GM18951 (cell line): Measurements from ENCODE around the gene CDK6.

Experiments
- POLR2A ChIP-seq: IDR thresholded peaks from 4 replicates; pipeline ENCODE4 v1.6.1; 2011; ENCODE audit warnings: mild to moderate bottlenecking; ENCODE audit not compliant: insufficient read length, insufficient read depth; ENCODE audit errors: extremely low read depth
- in situ Hi-C: fragments of 300-500 bp; cut with MboI; formaldehyde crosslinking; loops from one replicate; pipeline ENCODE4 v1.12.0; 2022; ENCODE audit warnings: low sequenced_read_pairs, mixed read lengths, inconsistent platforms; ENCODE audit not compliant: unreplicated experiment

The CDK6 gene

DNA sequence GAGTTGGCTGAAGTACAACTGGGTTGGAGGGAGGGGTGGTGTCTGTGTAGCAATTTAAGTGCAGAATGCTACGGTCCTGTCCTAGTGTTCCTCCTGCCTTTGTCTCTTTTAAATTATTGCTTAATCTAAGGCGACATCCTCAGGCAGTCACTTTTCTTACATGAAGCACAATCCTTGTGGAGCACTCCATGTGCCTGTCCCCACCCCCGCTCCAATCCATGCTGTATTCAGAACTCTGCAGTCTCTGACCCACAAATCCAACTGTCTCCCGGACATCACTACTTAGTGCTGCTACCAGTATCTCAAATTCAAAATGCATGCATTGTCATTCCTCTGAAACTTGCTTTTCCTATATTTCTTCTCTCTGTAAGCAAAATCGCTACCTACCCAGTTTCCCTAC is 154.7 kb downstream of the CDK6 start:
- in situ Hi-C loops: no loop called here
- TF ChIP-seq POLR2A: no peak

GRCh38 chr7:92680442-92680841 is 155.9 kb downstream of the CDK6 start:
- TF ChIP-seq POLR2A: no peak
- in situ Hi-C loops: no loop called here

- TF ChIP-seq POLR2A: no peak
Measured at GRCh38 chr7:92678291-92678920, 158.0 kb downstream of the CDK6 start.

DNA sequence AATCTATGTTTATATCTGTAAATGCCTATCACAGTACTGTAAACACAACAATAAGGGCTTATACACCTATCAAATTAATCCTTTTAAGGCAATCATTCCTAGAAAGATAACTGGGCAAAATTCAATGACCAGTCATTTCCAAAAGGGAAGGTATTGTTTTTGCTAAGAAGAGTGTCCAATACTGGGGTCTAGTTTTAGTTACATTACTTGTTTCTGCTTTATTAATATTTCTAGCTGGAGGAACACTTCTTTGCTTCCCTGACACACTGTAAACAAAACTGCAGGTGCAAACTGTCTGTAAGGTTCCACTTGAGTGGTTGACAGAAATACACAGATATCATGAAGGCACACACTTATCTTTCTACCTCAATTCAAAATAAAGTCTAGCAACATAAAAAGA is 162.0 kb downstream of the CDK6 start:
- TF ChIP-seq POLR2A: no peak
- in situ Hi-C loops: no loop called here

More at GRCh38 chr7:92678291-92678920, 158.0 kb downstream of the CDK6 start:
- in situ Hi-C loops: no loop called here

GRCh38 chr7:92671505-92672169 is 164.7 kb downstream of the CDK6 start:
- in situ Hi-C loops: no loop called here
- no peak for TF ChIP-seq POLR2A

GRCh38 chr7:92670204-92670851 is 166.0 kb downstream of the CDK6 start:
- TF ChIP-seq POLR2A: no peak
- in situ Hi-C loops: no loop called here

DNA sequence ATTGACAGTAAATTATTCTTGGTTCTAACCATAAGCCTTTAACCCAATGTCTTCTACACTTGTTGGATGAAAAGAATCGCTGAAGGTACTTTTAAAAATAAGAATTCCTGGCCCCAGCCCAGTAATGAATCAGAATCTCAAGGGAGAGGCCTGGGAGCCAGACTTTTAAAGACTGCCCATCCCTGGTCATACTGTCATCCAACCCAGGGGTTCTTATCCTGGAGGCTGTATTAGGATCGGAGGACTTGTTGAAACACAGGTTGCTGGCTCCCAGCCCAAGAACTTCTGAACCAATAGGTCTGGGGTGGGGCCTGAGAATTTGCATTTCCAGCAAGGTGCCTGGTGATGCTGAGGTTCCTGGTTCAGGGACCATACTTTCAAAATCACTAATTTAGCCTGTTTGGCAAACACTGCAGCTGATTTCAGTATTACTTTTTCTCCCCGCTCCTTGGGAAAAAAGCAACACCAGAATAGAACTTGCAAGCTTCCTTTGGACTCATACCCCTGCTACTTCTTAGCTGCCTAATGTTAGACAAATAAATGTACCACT is 166.7 kb downstream of the CDK6 start:
- no peak for TF ChIP-seq POLR2A
- in situ Hi-C loops: no loop called here

- in situ Hi-C loops: no loop called here
- TF ChIP-seq POLR2A: no peak
Measured at GRCh38 chr7:92668564-92668963, 167.8 kb downstream of the CDK6 start.

GRCh38 chr7:92667816-92668535 is 168.4 kb downstream of the CDK6 start:
- TF ChIP-seq POLR2A: no peak
- in situ Hi-C loops: no loop called here

- in situ Hi-C loops: no loop called here
- no peak for TF ChIP-seq POLR2A
Measured at GRCh38 chr7:92665926-92666325, 170.4 kb downstream of the CDK6 start.

GRCh38 chr7:92661651-92662050 is 174.7 kb downstream of the CDK6 start:
- in situ Hi-C loops: no loop called here
- TF ChIP-seq POLR2A: no peak

GRCh38 chr7:92658671-92659070 is 177.7 kb downstream of the CDK6 start:
- in situ Hi-C loops: no loop called here

DNA sequence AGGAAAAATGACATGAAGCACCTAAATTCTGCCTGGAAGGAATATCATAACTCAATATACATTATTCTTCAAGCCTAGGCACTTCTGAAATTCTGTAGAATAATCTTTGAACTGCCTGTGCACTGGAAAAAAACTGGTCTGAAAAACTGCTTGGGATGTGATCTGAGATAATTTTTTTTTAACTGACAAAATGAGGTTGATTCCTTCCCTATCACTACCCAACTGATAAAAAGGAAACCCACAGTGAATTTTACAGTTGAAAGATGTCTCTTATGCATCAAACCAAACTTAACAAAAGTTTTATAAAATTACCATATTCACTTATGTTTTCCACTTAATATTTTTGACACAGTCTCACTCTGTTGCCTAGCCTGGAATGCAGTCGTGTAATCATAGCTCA is 179.0 kb downstream of the CDK6 start:
- no peak for TF ChIP-seq POLR2A
- in situ Hi-C loops: no loop called here

More at GRCh38 chr7:92658671-92659070, 177.7 kb downstream of the CDK6 start:
- no peak for TF ChIP-seq POLR2A
